ENCODE results near the gene FAM162B.
"Not testable (repeated sequence)": the region's sequence is repeated elsewhere in the genome, so short reads cannot be mapped to it uniquely, and the experiment has no call there.

Gene FAM162B

DNA sequence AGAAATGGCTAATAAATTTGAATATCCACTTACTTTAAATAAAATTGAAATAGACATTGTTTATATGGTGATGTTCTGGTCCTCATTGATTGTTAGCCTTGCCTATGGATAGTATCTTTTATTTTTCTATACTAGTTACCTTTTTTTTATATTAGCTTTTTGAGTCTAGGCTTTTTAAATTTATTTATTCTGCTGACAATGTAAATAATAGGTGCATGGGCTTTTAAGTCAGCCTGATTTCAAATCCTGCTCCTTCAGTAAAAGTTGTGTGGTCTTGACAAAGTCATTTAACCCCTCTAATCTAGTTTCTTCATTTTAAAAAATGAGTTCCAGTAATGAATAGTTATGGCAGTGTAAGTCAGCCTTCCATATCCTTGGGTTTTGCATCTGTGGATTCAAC lies 38.6 kb downstream of the FAM162B start:
- DNase-seq (ENCODE audit: low read depth, low spot score), result no peak

DNA sequence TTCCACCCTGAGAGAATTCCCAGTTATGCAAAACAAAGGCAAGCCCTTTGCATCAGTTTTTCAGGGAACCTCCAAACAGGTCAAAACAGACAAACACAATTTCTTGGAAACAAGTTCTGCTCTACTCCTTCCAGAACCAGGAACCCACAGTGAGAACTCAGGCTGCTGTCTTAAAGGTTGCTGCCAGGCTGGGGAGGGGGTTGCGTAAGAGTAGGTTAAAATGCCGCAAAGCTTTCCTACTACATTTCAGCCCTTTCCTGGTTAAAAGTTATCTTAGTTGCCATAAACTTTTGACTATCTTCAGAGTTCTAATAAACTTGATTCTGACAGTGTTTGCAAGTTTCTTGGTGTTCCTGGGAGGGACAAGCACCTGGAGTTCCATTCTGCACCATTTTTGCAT lies 50.8 kb downstream of the FAM162B start:
- no peak for DNase-seq (ENCODE audit: low read depth, low spot score)

DNA sequence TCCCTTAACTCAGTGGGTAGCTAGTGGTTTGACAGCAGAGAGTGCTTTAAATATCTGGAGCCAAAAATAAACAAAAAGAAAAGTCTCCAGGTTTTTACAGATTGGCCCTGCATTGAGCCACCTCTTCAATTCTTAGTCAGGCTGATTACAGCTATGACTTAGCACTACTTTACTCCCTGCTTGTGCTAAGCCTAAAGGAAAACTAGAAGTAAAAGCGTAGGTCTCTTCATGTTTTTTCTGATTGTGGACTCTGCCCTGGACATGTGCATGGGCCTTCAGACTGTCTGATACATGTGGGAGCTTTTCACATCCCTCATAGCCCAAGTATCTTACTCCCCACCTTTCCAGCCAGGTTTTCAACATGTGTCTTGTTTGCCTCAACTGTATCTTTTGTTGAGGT lies 51.2 kb downstream of the FAM162B start:
- DNase-seq (ENCODE audit: low read depth, low spot score), result no peak

DNA sequence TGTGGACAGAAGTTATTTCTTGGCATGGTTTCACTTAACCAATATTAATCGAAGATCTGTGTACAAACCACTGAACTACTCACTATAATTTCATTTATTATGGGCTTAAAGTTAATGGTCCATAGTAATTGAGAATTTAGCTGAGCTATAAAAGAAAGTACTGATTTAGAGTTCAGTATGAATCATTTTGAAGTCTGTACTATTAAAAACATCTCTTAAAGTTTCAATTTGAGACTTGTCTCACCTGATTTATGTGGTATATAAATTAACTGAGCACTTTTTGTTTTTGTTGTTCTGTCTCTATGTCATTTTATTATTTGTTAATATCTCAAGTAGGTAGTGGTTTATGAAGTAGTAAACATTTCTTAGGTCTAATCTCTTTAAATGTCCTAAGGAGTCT lies 59.6 kb downstream of the FAM162B start:
- DNase-seq (ENCODE audit: low read depth, low spot score), result no peak

DNA sequence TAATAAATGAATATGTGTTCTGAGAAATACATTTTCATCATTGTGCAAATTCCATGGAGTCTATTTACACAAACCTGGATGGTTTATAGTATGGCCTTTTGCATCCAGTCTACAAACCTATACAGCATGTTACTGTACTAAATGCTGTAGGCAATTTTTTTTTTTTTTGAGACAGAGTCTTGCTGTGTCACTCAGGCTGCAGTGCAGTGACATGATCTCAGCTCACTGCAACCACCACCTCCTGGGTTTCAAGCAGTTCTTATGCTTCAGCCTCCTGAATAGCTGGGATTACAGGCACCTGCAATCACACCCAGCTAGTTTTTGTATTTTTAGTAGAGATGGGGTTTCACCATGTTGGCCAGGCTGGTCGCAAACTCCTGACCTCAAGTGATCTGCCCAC lies 61.6 kb downstream of the FAM162B start:
- not testable (repeated sequence) for DNase-seq (ENCODE audit: low read depth, low spot score)
